Stimulated activated CD4-positive, alpha-beta T cell treated with anti-CD3 and anti-CD28 coated beads, Interleukin-2, amount 100 ng/mL, for 48 hours (primary cell): ENCODE measurements around the gene WWOX.
A peak's percentile ranks its signal among the peaks of the same experiment; 100 is the strongest.

Source experiments
- DNase-seq, 2 donors: peaks; one replicate each; pipeline ENCODE4 v3.0.0-alpha.2; 2020

WWOX gene

GRCh38 chr16:78985716-78986605, 886.5 kb downstream of the WWOX start:
- no peak for DNase-seq

GRCh38 chr16:78987666-78988065, 888.2 kb downstream of the WWOX start:
- no peak for DNase-seq

- DNase-seq = no peak
These were observed 889.0 kb downstream of the WWOX start for GRCh38 chr16:78988361-78988969.

GRCh38 chr16:78990309-78990701, 890.9 kb downstream of the WWOX start:
- no peak for DNase-seq

GRCh38 chr16:78992001-78992400, 892.5 kb downstream of the WWOX start:
- DNase-seq = no peak

GRCh38 chr16:78993346-78993745, 893.9 kb downstream of the WWOX start:
- no peak for DNase-seq

- no peak for DNase-seq
These were observed 894.8 kb downstream of the WWOX start for GRCh38 chr16:78994135-78994745.

GRCh38 chr16:78995441-78995840, 896.0 kb downstream of the WWOX start:
- DNase-seq = no peak

GRCh38 chr16:78996790-78997189, 897.3 kb downstream of the WWOX start:
- no peak for DNase-seq

- no peak for DNase-seq
These were observed 899.4 kb downstream of the WWOX start for GRCh38 chr16:78998879-78999278.

GRCh38 chr16:79001156-79001967, 901.9 kb downstream of the WWOX start:
- no peak for DNase-seq

GRCh38 chr16:79003026-79003609, 903.7 kb downstream of the WWOX start:
- DNase-seq = no peak

GRCh38 chr16:79004309-79004708, 904.9 kb downstream of the WWOX start:
- DNase-seq = no peak

GRCh38 chr16:79005096-79005495, 905.6 kb downstream of the WWOX start:
- no peak for DNase-seq

- DNase-seq = no peak
These were observed 906.8 kb downstream of the WWOX start for GRCh38 chr16:79006206-79006605.

- DNase-seq = no peak
These were observed 907.3 kb downstream of the WWOX start for GRCh38 chr16:79006765-79007164.

GRCh38 chr16:79007614-79008013, 908.2 kb downstream of the WWOX start:
- DNase-seq = no peak

- DNase-seq = peak in 1 of 2 donors; percentile 16
These were observed 908.8 kb downstream of the WWOX start for GRCh38 chr16:79008036-79008868.

GRCh38 chr16:79008869-79009179, 909.4 kb downstream of the WWOX start:
- no peak for DNase-seq

- DNase-seq = no peak
These were observed 910.4 kb downstream of the WWOX start for GRCh38 chr16:79009896-79010295.

GRCh38 chr16:79011282-79011681, 911.8 kb downstream of the WWOX start:
- no peak for DNase-seq
